ENCODE results near the gene IQSEC1.
A peak's percentile ranks its signal among the peaks of the same experiment; 100 is the strongest.

IQSEC1 gene

DNA sequence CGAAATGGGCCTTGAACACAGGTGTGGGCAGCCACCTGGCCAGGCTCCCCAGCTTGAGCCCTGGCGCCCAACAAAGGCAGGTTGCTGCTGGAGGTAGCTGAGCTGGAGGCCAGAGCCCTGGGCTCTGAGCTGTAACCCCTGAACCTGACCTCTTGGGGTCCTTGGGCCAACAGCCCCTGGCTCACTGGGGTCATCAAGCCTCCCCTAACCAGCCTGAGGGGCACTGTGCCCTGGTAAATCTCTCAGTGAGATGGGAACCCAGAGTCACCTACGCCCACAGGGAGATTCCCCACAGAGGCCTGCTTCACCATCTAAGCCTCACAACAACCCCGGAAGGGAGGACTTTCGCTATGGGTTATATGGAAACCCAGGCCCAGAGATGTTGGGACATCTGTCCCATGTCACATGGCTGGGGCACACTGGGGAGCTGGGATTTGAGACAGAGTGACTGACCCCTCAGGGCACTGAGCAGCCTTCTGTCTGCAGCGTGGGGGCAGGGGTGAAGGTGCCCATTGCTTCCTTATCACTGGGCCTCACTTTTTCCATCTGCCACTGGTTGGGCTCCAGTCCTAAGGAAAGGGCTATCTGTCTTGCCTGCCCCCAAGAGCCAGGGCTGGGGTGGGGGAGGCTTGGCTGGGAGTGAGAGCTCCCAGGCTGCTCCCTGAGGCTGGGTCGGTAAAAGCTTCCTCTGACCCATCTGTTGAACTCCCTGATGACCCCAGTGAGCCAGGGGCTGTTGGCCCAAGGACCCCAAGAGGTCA is 59.1 kb downstream of the IQSEC1 start:
- no peak for DNase-seq

DNA sequence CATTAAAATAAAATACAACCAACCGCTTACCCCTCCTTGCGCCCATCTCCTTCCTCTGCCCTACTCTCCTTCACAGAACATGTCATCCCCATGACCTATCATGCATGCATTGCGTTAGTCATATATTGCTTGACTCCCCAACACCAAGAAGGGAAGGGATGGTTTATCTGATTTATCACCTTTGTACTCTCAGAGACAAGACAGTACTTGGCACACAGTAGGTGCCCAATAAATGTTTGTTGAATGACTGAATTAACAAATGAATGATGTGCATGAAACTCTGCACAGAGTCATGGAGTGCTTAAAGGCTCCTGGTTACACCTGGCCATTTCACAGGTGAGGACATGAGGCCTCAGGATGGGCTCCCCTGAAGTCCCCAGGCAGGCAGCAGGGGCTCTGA is 59.7 kb downstream of the IQSEC1 start:
- DNase-seq, result no peak

DNA sequence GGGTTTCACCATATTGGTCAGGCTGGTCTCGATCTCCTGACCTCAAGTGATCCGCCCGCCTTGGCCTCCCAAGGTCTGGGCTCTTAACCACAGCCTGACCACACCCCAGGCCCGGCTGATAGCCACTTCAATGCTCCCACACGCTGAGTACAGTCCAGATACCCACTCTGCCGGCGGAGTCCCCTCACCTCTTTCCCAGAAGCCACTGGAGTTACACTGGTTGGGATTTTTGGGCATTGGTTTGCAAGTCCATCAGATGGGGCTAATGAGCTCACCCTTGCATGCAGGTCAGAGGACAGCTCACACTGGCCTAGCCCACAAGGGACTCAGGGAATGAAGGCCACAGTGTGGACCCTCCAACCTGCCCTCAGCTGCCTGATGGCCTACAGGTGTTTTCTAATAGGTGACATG is 60.1 kb downstream of the IQSEC1 start:
- DNase-seq, result no peak

DNA sequence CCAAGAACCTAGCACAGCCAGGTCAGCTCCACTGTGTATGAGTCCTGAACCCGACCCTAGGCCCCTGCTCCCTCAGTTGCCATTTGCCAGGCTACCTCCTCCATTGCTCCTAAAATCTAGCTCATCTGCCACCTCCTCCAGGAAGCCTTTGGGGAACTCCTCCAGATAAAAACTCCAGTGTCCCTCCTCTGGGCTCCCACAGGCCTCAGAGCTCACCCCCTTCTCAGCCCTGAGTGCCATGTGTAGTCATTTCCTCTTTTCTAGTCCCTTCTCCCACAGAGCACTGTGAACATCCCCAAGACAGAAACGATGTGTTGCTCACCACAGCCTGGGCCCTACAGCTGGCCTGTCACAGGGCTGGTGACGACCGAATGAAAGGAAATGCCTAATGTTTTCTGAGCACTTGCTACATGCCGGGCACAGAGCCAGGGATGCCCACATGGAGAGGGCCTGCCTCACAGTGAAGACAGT is 61.0 kb downstream of the IQSEC1 start:
- DNase-seq, result no peak

DNA sequence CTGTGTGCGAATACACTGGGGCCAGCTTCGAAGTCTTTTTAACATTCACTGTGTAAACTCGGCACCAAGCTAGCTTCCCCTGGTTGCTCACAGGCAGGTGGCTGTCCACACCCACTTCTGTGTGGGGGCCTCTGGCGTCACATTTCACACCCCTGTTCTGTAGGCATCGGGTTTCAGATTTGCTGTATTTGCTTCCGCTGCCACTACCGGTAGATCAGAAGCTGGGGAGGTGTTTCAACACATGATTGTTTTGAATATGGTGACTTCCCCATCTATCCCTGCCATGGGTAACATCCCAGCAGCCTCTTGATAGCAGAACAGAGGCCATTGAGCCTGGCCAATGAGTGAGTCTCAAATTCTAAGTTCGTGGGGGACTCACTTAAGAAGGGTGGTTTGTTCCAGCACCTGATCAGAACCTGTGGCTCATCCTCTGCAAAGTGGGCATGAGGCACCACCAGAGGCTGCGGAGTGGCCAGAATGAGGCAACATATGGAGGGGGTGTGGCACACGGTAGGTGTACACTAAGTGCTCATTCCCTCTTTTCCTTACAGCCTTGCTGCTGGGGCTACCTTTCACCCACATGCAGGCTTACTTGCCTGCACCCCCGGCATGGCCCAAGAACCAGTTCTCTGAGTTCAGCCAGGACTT is 61.5 kb downstream of the IQSEC1 start:
- peak; percentile 10 to 57 for DNase-seq

DNA sequence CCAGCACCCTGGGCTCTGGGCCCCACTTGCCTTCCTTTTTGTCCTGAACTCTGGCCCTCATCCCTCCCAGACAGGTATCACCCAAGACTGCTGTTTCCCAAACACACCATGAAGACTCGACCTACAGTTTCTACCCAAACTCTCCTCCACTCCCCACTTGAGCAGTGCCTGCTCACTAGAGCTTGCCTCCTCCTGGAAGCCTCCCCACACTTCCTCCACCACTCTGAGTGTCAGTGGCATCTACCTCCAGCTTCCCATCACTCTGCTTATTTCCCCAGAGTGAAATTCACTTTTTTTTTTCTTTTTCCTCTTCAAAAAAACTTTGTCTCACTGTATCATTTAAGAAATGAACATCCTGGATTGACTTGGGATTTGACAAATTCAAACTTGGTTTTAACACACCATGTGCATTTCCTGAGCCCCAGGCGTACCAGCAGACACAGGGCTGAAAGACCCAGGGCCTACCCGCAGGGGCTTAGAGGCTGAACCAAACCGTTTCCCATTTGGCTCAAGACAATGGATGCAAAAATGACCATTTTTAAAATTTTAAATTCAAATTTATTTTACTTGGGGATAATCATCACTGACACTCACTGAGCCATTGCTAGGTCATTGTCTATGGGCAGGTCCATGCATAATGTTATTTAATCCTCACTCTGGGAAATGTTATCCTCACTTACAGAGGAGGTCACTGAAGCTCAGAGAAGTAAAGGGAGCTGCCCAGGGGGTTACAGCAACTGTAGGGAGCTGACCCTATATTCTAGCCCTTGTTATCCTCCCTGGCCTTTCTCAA is 62.3 kb downstream of the IQSEC1 start:
- DNase-seq, result no peak

DNA sequence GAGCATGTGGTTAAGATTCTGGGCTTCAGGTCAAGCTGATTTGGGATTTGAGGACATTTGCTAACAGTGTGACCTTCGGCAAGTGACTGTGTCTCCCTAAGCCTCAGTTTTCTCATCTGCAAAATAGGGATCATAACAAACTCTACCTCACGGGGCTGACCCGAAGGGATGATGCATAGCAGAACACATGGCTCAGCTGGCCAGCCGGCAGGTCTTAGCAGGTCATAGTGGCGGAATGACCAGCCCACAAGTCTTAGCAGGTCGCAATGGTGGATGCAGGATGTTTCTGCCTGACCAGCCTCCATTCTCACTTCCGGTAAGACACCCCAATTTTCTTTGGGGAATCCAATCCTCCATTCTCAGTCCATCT is 63.3 kb downstream of the IQSEC1 start:
- DNase-seq, result no peak

DNA sequence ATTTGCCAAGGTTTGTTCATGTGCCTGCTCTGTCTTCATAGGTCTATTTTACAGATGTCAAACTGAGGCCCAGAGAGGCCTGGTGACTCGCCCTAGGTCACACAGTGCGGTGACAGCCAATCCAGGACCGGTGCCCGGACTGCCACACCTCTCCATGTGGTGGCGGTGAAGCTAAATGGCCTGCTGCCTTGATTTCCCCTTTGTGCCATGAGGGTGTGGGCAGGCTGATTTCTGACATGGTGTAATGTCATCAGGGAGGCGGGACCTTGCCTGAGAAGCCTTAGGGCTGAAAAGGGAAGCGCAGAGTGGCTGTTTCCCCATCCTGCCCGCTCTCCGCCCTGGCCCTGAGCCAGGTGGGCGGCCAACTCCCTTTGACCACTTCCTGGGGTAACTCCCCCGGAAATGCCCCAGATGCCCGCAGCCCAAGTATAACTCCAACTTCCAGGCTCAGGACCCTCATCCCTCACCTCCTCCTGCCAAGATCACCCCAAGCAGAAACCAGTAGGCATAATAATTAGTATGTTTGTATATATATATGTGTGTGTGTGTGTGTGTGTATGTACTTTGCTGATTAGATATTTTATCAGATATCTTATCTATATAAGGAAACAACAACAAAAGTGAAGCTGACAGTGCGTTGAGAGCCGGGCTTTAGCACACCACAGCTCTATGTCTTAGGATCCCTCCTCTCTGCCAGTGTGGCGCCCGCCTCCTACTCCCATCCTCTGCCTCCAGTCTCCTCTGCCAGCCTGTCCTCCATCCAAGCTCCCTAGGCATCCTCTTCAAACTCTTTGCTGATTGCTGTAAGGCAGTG is 63.9 kb downstream of the IQSEC1 start:
- no peak for DNase-seq

DNA sequence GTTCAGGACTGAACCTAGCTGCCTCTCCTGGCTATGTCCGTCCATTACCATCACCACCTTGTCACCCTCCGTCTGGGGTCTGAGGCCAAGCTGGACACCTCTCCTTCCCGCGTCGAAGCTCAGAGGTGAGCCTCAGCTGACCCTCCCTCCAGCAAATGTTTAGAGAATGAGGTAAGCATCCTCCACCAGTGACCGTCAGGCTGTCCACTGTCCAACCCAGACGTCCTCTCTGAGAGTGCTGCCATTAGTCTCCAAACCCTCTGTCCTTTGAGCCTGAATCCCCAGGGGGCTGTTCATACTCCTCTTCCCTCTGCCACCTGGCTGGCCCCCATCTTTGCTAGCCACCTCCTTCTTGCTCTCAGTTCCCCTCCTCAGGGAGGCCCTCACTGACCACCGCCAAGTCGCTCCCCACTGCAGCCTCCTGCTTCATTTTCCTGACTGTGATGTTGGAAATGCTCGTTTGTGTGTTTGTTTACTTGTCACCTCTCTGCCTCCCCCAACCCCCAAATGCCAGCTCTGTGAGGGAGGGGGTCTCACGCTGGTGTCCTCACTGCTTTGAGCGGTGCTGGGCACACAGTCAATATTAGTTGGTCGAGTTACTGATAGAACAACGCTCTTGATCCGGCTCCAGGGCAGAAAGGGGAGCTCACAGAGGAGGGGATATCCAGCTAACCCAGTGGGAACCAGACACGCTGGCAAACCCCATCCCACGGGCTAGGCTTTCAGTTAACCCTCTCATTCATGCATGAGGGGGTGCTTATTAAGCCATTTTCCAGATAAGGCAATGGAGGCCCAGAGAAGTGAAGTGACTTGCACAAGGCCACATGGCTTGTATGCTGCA is 64.9 kb downstream of the IQSEC1 start:
- no peak for DNase-seq

DNA sequence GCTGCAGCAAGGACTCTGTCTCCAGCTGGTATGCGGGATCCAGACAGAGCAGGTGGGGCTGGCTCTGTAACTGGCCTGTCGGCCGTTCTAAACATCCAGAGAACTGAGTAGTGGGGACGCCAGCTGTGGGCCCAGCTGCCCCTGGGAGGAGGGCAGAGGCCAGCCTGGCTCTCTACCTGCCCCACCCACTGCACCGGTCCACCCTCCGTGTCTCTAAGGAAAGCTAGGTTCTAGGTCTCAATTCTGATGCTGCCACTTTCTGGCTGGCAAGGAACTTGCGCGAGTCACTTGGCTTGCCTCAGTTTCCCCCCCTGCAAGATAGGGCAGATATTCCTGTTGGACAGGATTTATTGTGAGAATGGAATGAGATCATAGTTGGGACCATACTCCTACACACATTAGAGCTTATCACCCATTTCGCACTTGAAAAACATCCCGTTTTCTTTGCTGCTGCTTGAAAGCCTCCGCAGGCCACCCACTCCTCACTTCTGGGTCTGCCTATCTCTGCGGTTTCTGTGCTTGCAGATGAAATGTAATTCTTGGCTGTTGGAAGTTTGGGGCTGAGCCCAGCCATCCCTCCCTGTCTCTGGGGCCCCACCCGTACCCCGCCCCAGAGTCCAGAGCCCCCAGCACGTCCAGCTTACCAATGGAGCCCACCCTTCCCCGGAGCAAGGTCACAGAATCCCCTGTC is 65.8 kb downstream of the IQSEC1 start:
- DNase-seq, result no peak

DNA sequence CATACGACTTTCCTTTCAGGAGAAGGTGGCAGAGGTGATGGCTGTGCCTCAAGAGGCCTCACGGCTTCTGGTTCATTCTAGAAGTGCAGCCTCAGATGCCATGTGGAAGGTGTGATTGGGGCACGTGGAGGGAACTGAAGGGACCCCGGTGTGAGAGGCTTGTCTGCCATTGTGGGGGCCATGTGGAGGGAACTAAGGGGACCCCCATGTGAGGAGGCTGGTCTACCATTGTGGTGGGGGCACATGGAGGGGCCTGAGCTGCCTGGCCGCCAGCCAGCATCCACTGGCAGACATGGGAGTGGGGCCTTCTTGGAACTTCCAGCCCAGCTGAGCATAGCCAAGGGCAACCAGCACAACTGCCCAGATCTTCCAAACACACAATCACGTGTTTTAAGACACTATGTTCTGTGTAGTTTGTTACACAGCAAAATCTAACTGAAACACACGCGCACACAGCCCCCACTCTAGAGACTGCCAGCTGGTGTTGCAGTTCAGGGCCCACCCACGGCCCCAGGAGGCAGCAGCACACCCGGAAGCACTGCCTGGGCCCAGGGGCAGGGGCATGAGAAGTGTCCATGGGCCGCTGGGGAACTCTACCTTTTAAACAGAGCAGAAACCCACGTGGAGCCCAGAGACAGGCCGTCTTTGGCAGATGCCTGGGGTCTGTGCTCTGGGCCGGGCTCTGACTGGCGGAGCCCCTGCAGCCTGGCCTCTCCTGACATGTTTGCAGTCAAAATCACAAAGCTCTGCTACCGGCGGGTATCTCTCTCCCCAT is 66.8 kb downstream of the IQSEC1 start:
- DNase-seq, result no peak

DNA sequence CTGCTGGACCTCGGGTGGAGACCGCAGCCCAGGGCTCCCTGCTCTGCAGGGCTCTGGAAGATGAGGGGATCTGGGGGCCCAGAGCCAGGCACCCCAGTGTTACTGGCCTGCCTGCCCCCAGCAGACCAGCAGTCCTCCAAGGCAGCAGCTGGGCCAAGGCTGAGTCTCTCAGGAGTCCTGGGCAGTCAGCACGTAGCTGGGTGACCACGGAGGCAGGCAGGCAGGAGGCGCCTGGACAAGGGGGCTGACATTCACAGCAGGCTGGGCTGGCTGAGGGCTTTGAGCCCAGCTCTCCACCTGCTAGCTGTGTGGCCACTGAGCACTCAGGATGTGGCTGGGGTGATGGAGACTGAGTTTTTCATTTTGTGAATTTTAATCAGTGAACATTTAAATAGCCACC is 67.9 kb downstream of the IQSEC1 start:
- DNase-seq, result no peak

DNA sequence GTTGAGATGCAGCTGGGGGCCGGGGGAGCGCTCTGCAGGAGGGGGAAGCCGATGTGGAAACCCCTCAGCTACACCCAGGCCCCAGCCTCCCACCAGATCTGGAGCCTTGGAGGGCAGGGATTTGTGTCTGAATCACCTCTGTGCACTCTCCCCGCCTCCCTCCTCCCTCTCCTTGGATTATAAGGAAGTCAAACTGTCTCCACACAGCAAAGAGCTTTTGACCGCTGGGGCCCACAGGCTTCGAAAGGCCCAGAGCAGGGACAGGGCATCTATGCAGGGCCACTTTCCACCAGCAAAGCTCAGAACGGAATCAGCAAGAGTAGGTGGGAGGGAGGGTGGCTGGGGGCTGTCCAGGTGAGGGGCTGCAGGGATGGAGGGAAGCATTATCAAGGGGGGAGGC is 68.9 kb downstream of the IQSEC1 start:
- DNase-seq, result no peak

DNA sequence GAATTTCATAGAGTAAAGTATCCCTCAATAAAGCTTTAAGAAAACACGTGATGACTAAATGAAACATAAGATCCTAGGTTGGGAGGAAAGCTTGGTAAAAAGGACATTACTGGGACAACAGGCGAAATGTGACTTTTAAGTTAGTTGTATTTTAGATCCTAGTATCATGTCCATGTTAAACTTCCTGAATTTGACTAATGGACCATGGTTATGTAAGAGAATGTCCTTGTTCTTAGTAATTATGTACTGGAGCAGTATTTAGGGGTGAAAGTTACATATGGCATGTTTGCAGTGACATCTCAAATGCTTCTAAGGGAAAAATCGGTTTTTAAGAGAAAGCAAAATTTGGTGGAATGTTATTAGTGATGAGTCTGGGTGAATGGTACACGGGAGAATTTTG is 69.6 kb downstream of the IQSEC1 start:
- no peak for DNase-seq

DNA sequence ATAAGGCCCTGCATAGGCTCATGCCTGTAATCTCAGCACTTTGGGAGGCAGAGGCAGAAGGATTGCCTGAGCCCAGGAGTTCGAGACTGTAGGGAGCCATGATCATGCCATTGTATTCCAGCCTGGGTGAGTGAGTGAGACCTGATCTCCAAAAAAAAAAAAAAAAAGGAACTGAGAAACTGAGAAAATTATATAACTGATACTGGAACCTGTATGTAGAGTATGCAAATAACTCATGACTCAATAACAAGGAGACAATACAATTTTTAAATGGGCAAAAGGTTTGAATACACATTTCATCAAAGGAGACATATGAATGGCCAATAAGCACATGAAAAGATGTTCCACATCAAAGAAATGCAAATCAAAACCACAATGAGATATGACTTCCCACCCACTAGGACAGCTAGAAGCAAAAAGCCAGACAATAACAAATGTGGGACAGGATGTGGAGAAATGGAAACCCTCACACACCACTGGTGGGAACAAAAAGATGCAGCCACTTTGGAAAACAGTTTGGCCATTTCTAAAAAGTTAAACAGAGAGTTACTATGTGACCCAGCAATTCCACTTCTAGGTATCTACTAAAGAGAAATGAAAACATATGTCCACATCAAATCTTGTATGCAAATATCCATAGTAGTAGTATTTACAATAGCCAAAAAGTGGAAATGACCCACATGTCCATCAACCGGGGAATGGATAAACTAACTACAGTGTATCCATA is 70.7 kb downstream of the IQSEC1 start:
- DNase-seq, result peak; percentile 87 to 95

DNA sequence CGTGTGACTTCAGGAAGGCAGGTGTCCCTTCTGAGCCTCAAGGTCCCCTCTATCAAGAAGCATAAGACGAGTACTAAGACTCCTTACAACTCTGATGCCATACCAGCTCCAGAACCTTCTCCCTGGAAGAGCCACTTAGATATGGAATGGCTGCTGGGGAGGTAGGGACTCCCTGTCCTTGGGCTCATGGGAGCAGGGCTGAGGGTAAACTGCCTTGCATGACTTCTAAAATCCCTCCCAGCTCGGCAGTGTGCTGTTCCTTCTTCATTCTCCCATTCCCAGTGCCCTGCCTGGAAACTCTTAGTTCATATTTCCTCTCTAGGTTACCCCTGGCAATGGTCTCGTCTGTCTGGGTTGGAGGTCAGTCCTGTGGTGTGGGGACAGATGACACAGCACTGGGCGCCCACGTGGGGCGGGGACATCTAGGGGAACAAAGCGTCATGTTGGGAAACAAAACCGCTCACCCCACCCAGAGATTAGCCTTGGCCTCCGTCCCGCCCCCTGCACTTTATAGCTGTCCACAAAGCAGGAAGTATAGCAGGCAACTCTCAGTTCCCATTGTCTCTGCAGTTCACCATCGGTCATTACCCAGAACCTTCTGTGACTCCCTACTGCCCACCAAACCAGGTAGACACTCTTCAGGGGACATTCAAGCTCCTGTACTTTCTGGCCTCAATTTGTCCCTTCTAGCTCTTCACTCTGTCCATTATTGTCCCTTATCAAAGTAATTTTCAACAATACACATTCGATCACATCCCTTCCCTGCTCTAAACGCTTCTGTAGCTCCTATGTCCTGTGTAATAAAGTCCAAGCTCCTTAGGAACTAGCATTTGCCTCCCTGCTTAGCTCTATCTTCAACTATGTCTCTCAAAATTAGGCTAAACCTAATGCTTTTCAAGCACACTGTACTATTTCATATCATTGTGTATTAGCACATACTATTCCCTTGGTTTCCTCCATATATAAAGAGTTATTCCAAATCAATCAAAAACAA is 73.8 kb downstream of the IQSEC1 start:
- DNase-seq, result no peak

DNA sequence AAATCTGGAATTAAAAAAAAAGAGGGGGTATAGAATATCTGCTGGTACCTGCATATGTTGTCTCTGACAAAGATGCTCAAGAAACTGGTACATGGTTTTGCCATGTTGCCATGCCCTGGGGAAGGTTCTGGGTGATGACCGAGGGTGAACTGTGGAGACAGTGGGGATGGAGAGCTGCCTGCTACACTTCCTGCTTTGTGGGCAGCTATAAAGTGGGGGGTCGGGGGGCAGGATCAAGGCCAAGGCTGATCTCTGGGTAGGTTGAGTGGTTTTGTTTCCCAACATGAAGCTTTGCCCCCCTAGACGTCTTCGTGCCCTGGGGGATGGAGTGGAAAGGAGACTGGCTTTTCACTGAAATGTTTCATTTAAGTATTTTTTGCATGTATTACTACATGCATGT is 74.6 kb downstream of the IQSEC1 start:
- no peak for DNase-seq

DNA sequence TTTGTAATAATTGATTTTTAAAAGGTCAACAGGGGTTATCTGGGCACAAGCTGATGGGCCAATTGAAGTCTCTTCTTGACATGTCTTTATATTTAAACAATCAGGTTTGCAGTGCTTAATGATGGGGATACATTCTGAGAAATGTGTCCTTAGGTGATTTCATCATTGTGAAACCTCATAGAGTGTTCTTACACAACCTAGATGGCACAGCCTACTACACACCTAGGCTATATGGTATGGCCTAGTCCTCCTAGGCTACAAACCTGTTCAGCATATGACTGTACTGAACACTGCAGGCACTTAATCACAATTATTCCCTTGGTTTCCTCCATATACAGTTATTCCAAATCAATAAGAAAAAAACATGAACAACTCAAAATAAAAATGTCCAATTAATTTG is 75.8 kb downstream of the IQSEC1 start:
- DNase-seq, result no peak

DNA sequence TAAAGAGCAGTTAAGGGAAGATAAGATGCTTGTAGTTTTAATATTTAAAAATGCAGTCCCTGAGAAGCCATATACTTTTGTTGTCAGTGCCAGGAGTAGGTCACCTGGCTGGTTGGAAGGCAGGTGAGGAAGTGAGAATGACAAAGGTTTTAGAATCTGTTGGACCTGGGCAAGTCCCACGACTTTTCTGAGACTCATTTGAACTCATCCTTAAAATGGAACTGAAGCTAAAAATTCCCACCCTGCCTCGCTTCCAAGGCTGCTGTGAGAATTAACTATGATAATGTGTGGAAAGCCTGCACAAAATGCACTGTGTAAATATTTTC is 77.1 kb downstream of the IQSEC1 start:
- DNase-seq, result no peak
